ENCODE results near the gene ADORA2B.
"Not testable (repeated sequence)": the region's sequence is repeated elsewhere in the genome, so short reads cannot be mapped to it uniquely, and the experiment has no call there.

The ADORA2B gene

DNA sequence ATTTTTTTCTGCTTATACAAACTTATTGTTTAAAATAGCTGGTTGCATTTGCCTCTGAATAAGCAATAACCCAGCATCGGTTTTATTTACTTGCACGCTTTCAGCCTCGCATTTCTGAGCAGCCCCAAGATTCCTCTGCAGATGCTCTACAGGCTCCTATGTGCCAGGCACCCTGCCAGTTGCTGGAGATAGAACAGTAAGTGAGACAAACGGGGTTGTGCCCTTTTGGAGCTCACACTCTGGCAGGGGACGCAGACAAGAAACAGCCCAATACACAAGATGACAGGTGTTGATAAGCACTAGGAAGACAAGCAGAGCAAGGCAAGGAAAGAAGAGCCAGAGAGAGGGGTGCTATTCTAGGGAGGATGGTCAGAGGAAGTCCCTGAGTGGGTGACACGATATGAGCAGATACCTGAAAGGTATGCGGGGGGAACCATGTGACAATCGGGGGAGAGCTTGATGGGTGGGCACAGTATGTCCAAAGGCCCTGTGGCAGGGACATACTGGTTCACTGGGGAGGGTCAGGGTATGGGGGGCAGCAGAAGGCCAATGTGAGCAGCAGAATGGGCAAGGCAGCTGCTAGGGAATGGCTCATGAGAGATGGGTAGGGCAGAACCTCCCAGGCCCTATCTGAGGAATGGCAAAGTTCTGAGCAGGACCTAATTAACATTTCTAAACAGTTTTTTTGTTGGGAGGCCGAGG, 18.7 kb upstream of the ADORA2B start:
- no peak for DNase-seq

DNA sequence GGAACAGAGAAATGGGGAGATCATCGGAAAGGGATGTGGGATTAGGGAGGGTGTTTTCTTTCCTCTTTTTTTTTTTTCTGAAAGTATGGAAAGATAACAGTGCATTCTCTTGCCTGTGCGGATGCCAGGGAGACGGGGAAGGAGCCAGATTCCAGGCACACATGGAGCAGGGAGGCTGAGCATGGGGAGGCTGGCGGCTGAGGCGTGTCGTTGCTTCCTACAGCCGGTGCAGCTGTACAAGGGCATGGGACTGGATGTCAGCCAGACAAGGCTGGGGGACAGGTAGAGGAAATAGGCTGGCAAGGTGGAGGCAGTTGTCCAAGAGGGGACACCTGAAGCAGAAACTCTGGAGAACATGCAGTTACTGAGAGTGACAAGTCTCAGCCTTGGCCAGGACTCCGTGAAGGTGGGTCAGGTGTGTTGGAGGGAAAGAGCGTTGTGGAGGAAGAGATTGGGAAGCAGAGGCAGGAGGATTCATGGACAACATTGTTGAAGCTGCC, 16.6 kb upstream of the ADORA2B start:
- DNase-seq = no peak

DNA sequence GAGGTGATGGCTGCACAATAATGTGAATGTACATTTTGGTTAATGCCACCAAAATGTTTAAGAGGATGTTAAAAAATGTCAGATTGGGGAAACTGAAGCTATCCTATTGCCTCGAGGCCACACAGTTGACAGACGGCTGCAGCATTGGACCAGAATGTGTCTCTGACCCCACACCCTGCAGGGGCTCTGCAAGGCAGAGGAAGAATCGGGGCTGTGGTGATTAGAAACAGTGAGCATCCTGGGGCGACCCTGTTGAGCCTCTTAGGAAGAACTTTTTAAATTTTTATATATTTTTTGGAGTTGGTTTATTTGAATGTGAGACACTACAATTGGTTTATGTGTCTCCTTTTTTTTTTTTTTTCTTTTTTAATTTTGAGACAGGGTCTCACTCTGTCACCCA, 15.0 kb upstream of the ADORA2B start:
- DNase-seq = no peak

DNA sequence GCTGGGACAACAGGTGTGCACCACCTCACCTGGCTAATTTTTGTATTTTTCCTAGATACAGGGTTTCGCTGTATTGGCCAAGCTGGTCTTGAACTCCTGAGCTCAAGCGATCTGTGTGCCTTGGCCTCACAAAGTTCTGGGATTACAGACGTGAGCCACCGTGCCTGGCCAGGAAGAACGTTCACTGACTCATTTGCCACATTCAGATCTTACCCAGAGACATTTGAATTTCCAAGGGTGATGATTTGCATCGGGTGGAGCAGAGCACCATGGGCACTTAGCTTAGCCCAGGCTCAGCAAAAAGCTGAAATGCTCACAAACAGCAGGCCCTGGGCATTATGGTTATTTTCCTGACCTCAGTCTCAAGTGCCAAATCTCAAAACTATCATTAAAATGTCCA, 14.5 kb upstream of the ADORA2B start:
- no peak for DNase-seq

DNA sequence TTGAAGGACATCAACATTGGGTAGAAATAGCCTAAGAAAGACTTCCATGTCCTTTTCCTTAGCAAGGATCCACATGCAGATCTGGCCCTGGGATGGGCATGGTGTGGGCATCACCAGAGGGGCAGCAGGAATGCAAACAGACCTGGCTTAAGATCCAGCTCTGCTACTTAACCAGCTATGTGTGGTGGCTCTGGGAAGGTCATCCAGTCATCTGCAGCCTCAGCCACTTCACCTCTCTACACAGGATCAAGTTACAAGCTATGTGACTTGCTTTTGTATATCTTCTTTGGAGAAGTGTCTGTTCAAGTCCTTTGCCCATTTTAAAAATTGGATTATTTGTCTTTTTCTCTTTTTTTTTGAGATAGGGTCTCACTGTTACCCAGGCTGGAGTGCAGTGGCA, 13.5 kb upstream of the ADORA2B start:
- no peak for DNase-seq

DNA sequence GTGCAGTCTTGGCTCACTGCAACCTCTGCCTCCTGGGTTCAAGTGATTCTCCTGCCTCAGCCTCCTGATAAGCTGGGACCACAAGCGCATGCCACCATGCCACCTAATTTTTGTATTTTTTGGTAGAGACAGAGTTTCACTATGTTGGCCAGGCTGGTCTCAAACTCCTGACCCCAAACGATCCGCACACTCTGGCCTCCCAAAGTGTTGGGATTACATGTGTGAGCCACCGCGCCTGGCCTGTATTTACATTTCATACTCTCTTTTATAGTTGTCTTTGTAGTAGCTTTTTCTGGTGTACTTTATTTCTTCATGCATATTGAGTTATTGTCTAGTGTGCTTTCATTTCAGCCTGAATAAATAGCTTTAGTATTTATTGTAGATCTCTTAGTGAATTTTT, 10.1 kb upstream of the ADORA2B start:
- no peak for DNase-seq

DNA sequence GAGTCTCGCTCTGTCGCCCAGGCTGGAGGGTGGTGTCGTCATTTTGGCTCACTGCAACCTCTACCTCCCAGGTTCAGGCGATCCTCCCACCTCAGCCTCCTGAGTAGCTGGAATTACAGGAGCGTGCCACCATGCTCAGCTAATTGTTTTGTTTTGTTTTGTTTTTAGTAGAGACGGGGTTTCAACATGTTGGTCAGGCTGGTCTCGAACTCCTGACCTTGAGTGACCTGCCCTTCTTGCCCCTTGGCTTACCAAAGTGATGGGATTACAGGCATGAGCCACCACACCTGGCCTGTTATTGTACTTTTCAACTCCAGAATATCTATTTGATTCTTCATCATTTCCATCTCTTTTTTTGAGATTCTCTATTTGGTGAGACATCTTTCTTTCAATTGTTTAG, 9.0 kb upstream of the ADORA2B start:
- no peak for DNase-seq

DNA sequence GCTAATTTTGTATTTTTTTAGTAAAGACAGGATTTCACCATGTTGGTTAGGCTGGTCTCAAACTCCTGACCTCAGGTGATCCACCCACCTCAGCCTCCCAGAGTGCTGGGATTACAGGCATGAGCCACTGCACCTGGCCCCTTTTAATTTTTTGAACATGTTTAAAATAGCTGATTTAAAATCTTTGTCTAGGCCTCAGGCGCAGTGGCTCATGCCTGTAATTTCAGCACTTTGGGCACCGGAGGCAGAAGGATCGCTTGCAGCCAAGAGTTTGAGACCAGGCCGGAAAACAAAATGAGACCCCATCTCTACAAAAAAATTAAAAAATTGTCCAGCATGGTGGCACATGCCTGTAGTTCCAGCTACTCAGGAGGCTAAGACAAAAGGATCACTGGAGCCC, 8.4 kb upstream of the ADORA2B start:
- not testable (repeated sequence) for DNase-seq

DNA sequence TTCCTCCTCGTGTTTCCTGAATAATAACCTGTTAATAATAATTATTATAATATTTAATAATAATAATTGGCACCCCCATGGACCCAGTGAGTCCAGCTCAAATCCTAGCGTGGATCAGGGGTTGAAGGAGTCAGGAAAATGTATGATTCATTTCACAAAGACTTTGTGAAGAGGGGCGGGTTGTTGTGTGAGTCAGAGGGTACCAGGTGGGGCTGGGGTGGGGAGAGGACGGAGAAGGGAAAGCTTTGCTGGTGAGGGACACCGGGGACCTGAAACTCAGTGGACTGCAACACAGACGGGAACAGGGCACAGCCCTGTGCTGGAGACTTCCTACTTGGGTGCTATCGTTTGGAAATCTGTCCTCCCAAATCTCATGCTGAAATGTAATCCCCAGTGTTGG, 3.1 kb upstream of the ADORA2B start:
- DNase-seq = no peak

DNA sequence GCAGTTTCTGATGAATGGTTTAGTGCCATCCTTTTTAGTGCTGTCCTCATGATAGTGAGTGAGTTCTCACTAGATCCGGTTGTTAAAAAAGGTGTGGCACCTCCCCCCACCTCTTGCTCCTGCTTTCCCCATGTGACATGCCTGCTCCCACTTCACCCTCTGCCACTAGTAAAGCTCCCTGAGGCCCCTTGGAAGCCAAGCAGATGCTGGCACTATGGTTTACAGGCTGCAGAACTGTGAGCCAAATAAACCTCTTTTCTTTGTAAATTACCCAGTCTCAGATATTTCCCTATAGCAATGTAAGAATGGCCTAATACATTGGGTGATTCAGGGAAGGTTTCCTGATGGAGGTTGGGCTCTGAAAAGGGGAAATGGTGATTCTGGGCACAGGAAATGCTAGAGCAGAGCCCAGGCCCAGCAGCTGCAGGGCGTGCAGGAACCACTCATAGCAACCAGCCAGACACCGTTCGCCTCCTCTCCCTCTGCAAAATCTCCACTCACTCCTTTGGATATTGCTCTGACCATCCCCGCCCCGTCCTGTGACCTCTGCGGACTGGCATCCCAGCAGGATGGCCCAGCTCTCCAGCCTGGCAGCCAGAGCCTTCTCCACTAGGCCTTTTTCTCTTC, 2.6 kb upstream of the ADORA2B start:
- no peak for DNase-seq

DNA sequence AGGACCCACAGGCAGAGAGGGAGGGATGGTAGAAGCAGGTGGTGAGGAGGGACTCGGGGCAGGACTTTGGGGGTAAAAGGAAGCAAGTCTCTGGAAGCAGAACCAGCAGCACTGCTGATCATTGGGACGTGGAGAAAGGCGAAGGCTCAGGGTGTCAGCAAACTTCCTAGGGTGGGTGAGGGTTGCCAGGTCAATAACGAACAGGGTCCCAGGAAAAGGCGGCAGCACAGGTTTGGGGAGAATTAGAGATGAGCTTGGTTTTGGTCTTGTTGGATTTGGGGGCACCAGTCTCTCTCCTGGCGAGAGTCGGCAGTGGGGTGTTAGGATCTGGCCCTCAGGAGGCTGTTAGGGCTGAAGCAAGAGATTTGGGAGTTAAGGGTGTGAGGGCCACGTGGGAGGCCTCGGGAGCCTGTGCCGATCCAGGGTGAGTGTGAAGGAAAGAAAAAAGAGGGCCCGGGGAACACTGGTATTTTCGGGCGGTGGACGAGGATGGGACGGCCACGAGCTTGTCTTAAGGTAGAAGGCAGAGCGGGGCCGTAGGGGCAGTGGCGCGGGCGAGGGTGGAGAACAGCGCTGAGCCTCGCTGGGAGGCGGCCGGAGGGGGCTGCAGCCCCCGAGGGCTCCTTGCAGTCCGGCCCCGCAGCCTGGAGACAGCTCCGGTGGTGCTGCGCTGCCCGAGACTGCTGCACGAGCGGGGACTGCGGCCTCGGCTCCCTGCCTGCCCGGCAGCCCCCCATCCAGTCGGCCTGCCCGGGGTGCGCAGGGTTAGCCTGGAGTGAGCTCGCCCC, 765 bp upstream of the ADORA2B start:
- DNase-seq = no peak

DNA sequence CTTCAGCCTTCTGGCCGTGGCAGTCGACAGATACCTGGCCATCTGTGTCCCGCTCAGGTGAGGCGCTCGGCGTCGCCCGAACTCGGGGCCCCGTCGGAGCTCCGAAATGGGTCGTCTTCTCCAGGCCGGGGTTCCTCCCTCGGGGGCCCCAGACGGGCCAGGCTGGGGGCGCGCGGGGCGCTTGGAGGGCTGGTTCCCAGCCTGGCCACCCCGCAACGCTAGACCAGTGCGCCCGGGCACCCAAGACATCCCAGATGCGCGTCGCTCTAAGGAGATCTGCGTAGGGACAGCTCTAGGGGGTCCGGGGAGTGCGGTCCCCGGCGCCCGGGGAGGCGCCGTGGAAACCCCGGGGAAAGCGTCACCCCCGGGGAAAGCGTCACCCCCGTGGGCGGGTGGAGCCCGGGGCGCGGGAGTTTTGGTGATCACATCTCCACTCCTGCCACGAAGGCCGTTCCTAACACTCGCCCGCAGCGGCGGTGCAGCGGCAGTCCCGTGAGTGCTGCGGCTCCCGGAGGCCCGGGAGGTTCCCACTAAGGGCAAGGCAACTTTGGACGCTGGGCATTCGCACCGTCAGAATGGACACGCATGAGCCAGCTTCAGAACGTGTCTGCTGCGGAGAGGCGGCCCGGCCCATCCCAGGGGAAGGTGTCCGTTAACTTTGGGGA, 729 bp downstream of the ADORA2B start:
- DNase-seq = no peak

DNA sequence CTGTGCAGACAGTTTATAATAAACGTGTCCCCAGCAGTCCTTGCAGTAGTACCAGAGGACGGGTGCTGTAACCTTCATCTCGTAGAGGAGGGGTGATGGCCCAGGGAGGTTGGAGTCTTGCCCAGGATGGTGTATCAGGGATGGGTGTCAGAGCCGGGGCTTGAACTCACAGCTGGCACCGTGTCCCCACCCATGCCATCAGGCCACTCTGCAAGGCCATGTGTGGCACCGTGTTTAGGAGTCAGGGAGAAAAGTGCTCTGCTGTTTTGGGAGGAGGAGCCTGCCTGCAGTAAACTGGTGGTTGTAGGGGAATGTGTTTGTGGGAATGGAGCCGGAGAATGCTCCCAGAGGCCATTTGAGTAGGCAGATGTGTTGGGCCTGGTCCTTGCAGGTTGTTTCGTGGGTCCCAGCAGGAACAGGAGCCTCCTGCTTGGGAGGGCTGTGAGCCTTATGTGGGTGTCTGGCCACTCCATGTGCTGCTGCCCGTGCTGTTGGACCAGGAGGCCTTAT, 1.7 kb downstream of the ADORA2B start:
- DNase-seq = no peak

DNA sequence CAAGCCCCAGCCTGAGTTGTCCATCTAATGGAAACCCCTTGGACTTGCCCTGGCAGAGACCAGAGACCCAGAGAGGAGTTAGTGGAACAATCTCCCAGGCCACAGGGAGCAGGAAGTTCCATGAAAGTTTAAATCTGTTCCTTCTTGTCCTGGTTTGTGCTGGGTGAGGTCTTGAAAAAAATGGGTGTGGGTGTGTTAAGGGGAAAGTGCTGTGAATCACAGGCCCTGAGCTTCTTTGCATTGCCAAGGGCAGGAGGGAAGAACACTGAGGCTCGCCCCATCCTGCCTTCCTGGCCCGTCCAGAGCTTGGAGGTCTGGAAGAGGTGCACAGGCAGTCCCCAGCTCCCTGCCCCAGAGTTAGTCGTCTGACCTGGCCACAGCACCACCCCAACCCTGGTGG, 2.3 kb downstream of the ADORA2B start:
- DNase-seq = no peak

DNA sequence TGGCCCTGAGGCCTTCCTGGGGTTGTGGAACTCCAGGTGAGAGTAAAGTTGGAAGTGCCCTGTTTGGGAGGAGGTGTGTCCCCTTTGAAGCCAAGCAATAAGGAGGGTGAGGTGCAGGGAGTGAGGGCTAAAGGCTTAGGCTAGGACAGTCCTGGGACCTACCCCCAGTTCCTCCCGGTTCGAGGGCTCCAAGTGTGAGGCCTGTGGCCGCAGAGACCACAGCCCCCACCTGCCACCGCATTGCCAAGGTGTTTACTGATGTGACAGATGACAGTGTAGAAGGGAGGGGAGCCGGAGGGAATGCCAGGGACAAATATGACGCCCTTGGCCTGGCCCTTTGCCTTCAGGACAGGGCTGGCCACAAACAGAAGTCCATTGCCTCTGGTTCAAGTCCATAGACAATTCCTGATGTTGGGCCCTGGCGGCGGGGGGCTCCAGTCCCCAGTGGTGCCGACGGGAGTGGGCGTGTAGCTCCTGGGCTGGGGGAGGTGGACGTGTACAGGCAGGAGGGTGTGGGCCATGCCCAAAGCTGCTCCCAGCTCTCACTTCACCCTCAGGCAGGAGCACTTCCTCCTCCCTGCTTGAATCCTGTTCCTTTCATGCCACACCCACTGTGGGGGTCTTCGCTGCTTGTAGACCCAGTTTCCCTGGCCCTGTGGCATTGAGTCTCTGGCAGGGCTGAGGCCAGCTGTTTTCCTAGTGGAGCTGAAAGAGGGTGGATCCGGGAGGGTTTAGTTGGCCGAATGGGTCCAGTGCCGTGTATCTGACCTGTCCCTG, 3.2 kb downstream of the ADORA2B start:
- DNase-seq = no peak

DNA sequence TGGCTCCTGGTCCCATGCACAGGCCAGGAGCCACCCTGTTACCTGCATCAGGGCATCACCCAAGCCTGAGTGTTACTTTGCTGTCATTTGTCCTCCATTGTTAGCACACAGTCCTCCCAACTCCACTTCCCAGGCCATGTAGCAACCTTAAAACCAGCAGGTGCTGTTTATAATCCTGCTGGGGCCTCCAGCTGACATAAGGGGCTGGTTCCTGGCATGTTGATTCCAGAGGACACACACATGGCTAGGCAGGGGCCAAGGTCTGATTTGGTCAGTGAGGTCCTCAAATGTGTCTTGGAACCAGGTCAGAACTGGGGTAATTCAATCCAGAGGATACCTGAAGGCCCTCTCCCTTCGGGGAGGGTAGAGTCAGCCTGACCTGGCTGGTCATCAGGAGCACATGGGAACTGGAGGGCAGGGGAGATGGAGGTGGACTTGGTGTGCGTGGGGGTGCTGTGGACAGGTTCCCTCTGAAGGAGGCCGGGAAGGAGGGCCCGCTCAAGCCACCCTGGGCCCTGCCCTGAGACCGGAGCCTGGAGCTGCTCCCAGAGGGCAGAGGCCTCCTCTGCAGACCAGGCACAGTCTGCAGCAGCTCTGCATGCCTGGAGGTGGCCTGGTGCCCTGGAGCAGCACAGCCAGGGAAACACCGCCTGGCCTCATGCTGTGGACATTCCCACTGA, 6.6 kb downstream of the ADORA2B start:
- DNase-seq = no peak

DNA sequence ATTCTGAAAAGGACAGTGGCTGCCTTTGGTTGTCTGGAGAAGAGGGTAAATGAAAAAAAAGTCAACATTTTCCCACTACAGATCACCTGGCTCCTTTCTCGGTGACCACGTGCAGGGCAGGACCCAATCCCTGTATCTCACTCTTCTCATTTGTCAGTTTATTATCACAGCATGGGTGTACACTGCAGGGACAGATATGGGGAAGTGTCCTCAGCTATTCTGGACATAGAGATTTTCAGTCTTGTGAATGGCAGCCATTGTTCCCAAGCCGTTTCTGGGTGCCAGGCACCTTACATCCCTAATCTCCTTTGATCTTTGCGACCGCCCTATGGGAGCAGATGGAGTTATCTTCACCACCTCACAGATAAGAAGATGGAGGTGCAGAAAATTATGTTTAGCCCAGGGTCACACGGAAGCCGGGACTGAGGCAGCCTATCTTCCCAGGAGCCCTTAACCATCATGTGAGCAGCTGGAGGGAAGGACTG, 7.2 kb downstream of the ADORA2B start:
- no peak for DNase-seq

DNA sequence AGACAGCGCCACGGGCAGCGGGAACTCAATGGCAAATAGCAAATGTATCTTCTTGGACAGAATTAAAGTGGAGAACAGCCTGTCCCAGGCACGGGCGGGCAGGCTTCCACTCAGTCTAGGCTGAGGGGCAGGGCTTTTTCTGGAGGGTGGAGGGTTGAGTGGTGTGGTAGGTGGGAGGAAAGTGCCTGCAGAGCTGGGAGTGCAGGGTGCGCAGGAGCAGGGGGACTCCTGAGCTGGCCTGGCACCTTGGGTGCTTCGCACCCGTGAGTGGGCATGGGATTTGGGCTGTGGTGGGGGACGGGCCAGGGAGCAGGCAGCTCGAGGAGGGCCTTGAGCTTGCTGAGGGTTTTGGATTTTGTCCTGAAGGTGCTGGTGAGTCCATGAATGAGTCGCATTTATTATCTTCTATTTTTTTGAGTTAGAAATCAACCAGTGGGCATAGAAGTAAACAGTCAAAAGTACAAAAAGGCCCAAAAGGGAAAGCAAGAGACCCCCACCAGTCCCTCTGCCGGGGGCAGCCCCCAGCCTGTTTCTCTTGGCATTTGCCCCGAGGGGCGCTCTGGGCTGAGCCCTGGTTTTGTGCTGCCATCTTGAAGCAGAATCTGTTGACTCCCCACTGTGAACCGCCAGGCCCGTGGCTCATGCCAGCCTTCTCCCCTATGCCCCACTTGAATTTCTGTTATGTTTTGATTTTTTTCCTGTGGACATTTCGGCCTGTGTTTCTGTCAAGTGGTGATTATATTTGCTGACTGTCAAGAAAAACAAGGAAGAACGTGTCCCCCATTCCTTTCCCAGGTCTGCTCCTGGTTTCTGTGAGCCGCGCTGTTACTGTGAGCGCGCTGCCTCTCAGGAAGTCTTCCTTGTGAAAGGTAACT, 8.2 kb downstream of the ADORA2B start:
- DNase-seq = no peak

DNA sequence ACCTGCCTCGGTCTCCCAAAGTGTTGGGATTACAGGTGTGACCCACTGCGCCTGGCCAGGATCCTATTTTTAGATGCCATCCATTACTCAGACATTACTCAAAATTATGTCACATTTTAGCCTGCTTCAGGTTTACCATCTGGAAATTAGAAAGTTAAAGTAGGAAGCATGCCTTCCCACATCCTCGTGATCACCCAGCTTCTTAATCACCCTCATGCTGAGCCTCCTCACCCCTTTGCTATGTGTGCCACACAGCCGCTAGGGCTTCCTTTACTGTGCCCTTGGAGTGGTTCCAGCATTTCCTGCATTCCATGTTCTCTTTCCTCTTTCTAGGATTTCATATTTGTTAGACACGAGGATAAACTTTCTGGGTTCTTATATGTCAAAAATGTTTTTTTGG, 9.3 kb downstream of the ADORA2B start:
- DNase-seq = peak; percentile 71

DNA sequence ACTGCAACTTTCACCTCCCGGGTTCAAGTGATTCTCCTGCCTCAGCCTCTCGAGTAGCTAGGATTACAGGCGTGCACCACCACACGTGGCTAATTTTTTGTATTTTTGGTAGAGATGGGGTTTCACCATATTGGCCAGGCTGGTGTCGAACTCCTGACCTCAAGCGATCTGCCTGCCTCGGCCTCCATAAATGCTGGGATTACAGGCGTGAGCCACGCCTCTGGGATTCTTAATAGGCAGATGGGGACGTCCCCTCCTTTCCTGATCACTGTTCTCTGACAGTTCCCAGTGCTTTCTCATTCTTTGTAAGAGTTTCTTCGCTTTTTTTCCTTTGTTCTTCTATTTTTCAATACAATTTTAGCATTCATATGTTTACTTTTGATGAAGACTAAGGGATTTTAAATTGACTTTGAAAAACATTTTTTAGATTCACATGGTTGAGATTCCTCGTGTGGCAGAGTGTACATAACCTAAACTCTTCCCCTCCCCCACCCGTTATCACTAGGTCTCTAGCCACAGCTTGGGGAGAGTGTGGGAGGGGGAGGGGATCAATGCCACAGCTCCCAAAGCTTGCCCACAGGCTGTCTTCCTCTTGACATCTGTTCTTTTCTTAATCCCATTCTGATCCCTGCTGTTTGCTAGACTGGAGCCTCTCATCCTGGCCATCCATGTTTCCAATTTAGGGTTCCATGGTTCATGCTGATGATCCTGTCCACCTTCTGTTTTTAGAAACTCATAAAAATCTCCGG, 11.0 kb downstream of the ADORA2B start:
- no peak for DNase-seq

All from T1000 (cell line).